Gastrocnemius medialis (tissue), 4 donors: ENCODE results near the gene ADD2. TPM values are rescaled to one million over a fixed set of nuclear protein-coding genes. Genes with fewer than 3 reads are reported as not detected.

Experiments used
- ATAC-seq, 2 donors: fragments of 150-250 bp; one replicate each; pipeline ENCODE4 v1.9.1; 2016
- DNase-seq, 2 donors: peaks; one replicate each; pipeline ENCODE4 v3.0.0-alpha.2; 2019
- H3K27ac ChIP-seq, 4 donors: fragments of 200-600 bp; sonication (generic); 1 replicate in 1 of 4; 2 replicates in 3 of 4; pipeline ENCODE4 v1.5.1; 2016 to 2018; ENCODE audit warnings: mild to moderate bottlenecking in 2 of 4, moderate library complexity in 1 of 4
- H3K27me3 ChIP-seq, 3 donors: fragments of 200-600 bp; sonication (generic) in 2 of 3; 1 replicate in 1 of 3; 2 replicates in 2 of 3; pipeline versions ENCODE4 v1.5.1 to v1.6.0; 2016 to 2019; ENCODE audit warnings: mild to moderate bottlenecking in 1 of 3, moderate library complexity in 1 of 3
- H3K36me3 ChIP-seq, 2 donors: fragments of 200-600 bp; sonication (generic) in 1 of 2; one replicate each; pipeline ENCODE4 v1.5.1; 2017 to 2018
- H3K4me1 ChIP-seq, 2 donors: fragments of 200-600 bp; sonication (generic) in 1 of 2; one replicate each; pipeline ENCODE4 v1.5.1; 2016 to 2017; ENCODE audit warnings: mild to moderate bottlenecking in 2 of 2
- H3K4me3 ChIP-seq, 4 donors: fragments of 200-600 bp; sonication (generic) in 3 of 4; 1 replicate in 1 of 4; 2 replicates in 3 of 4; pipeline ENCODE4 v1.5.1; 2016 to 2019; ENCODE audit warnings: mild to moderate bottlenecking in 2 of 4
- H3K9me3 ChIP-seq, 3 donors: fragments of 200-600 bp; sonication (generic) in 2 of 3; 1 replicate in 1 of 3; 2 replicates in 2 of 3; pipeline ENCODE4 v1.5.1; 2016 to 2019
- POLR2A ChIP-seq, 2 donors: fragments of 450-650 bp; IDR thresholded peaks; one replicate each; pipeline ENCODE4 v1.6.1; 2017; ENCODE audit warnings: antibody characterized with exemption in 2 of 2, mild to moderate bottlenecking in 2 of 2, moderate library complexity in 2 of 2
- in situ Hi-C, 4 donors: fragments of 200-750 bp; cut with MboI; loops; one replicate each; pipeline versions ENCODE4 v1.15.0 to v1.8.0; 2017; ENCODE audit warnings: low sequenced_read_pairs in 4 of 4
- intact Hi-C: fragments of 100-400 bp; cut with DNase I; formaldehyde crosslinking; loops from one replicate; pipeline ENCODE4 v1.15.1; 2023; ENCODE audit warnings: low total_unique reads
- total RNA-seq, 4 donors: library from RNA; depleted of rRNA; stranded (reverse); fragments of >200 nt; gene quantifications; one replicate each; pipeline versions ENCODE4 v1.1.0 to v1.2.3, GENCODE V29; 2016
- TF ChIP-seq, protein P1 (sequence below), 5 experiments: fragments of 450-650 bp in 3 of 5; fragments of 200-600 bp in 2 of 5; sonication (generic) in 2 of 5; IDR thresholded peaks in 4 of 5; conservative IDR thresholded peaks in 1 of 5; 1 replicate in 4 of 5; 2 replicates in 1 of 5; pipeline ENCODE4 v1.5.1; 2016 to 2019; ENCODE audit warnings: antibody characterized with exemption in 5 of 5, mild to moderate bottlenecking in 3 of 5, moderate library complexity in 3 of 5

The ADD2 gene
- total RNA-seq, 4 donors from 2014 or later = 0.20 to 0.75 (median 0.48) TPM

DNA sequence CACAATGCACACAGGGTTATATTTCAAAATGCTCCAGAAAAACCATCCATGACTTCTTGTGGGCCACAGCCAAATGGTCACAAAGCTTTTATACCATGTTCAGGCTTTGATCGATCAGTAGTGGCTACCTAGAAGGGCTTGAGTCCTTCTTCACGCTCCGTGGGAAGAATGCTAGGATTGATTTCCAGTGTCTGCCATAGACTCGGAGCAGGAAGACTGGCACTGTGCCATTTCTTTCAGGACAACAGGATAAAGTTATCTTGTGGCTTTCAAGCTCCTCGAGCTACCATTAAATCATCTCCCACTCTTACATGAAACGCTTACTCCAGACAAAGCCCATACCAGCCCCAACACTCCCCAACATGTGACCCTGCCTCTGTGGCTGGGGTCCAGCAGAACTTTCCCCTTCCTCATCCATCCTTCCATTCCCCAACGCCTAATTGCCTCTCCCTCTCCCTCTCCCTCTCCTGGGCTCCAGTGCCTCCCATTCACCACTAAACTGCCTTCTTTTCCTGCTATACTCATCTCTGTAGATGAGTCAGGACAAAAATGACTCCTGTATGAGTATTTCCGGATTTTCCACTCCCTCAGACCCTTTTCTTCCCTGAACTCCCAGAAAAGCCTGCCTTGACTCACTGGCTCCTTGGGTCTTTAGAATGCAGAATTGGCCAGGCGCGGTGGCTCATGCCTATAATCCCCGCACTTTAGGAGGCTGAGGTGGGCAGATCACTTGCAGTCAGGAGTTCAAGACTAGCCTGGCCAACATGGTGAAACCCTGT lies 40.9 kb downstream of the ADD2 start:
- ATAC-seq (no peak), DNase-seq (no peak)
- Histone ChIP-seq H3K27me3 (no peaks in the 10 kb centered on the region), H3K27ac (no peak overlapping the region), H3K4me1 (no peaks in the 10 kb centered on the region), H3K4me3 (no peak overlapping the region), H3K9me3 (no peaks in the 10 kb centered on the region), H3K36me3 (no peaks in the 10 kb centered on the region)
- intact Hi-C loops = no loop called here
- TF ChIP-seq, protein P1, sequence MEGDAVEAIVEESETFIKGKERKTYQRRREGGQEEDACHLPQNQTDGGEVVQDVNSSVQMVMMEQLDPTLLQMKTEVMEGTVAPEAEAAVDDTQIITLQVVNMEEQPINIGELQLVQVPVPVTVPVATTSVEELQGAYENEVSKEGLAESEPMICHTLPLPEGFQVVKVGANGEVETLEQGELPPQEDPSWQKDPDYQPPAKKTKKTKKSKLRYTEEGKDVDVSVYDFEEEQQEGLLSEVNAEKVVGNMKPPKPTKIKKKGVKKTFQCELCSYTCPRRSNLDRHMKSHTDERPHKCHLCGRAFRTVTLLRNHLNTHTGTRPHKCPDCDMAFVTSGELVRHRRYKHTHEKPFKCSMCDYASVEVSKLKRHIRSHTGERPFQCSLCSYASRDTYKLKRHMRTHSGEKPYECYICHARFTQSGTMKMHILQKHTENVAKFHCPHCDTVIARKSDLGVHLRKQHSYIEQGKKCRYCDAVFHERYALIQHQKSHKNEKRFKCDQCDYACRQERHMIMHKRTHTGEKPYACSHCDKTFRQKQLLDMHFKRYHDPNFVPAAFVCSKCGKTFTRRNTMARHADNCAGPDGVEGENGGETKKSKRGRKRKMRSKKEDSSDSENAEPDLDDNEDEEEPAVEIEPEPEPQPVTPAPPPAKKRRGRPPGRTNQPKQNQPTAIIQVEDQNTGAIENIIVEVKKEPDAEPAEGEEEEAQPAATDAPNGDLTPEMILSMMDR (IDR thresholded peaks at IDR 0.05 in 4 of 5, conservative IDR thresholded peaks at IDR 0.05 in 1 of 5) = no peak
- TF ChIP-seq POLR2A (IDR thresholded peaks at IDR 0.05) = no peak
- in situ Hi-C loops = no loop called here

DNA sequence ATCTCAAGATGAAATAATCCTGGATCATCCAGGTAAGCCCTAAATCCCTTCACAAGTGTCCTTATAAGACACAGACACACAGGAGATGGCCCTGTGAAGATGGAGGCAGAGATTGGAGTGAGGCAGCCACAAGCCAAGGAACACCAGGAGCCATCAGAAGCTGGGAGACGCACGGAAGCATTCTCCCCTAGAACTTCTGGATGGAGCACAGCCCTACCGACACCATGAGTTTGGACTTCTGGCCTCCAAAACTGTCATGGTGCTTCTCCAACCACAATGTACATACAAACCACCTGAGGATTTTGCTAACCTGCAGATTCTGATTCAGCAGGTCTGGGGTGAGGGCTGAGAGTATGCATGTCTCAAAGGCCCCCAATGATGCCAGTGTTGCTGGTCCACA lies 42.5 kb downstream of the ADD2 start:
- TF ChIP-seq, protein P1 (IDR thresholded peaks at IDR 0.05 in 4 of 5, conservative IDR thresholded peaks at IDR 0.05 in 1 of 5) = no peak
- no peak for TF ChIP-seq POLR2A (IDR thresholded peaks at IDR 0.05)
- no peak overlapping the region for H3K4me3 ChIP-seq
- no peaks in the 10 kb centered on the region for H3K27me3 ChIP-seq
- H3K4me1 ChIP-seq = no peaks in the 10 kb centered on the region
- intact Hi-C loops = no loop called here
- no peaks in the 10 kb centered on the region for H3K9me3 ChIP-seq
- ATAC-seq (no peak), DNase-seq (no peak)
- H3K36me3 ChIP-seq = no peaks in the 10 kb centered on the region
- in situ Hi-C loops = no loop called here
- no peak overlapping the region for H3K27ac ChIP-seq

DNA sequence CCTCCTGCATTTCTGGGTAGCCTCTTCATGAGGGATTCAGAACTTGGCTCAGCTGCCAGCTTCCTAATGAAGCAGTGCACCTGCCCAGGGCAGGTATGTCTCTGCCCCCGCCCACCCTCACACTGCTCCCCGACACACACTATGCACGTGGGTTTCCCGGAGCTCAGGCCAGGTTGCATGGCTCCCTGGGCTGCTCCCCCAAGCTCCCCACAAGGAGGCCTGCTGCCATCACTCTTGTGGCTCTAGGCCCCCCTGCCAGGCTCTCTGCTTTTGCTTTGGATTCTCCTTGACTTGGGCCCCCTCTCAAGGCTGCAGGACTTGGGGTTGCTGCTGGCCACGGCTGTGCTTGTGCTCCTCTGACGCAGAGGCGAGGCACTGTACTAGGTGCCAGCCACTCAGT lies 43.6 kb downstream of the ADD2 start:
- DNase-seq (no peak), ATAC-seq (no peak)
- no peak overlapping the region for H3K4me3 ChIP-seq
- no peaks in the 10 kb centered on the region for H3K9me3 ChIP-seq
- H3K27ac ChIP-seq = no peak overlapping the region
- TF ChIP-seq, protein P1 (IDR thresholded peaks at IDR 0.05 in 4 of 5, conservative IDR thresholded peaks at IDR 0.05 in 1 of 5) = no peak
- TF ChIP-seq POLR2A (IDR thresholded peaks at IDR 0.05) = no peak
- in situ Hi-C loops = no loop called here
- no peaks in the 10 kb centered on the region for H3K27me3 ChIP-seq
- H3K4me1 ChIP-seq = no peaks in the 10 kb centered on the region
- H3K36me3 ChIP-seq = no peaks in the 10 kb centered on the region
- intact Hi-C loops = no loop called here

DNA sequence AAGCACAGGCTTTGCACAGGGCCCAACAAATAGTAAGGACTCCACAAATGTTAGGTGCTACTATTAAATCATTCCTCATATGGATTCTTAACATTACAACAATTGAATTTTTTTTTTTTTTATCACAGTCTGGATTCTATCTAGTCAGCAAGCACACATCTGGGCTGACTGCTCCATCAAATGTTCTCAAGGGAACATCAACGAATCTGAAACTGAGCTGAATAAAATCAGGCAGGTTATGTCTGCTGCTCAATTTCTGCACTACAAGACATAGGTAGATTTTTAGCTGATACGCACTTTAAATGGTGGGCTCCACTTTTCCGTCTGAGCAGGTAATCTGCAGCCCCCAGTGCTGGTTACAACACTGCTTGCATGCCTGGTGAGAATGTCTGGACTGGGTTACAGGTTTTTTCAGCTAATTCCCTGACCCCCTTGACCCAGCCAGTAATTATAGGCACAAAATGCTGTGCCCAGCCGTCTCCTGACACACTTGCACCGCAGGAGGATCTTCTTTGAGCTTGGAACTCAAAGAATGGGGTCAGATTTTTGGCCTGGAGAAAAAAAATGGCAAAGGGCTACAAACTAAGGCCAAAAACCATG lies 44.6 kb downstream of the ADD2 start:
- in situ Hi-C loops = no loop called here
- Histone ChIP-seq H3K27ac (no peak overlapping the region), H3K27me3 (no peaks in the 10 kb centered on the region), H3K9me3 (no peaks in the 10 kb centered on the region), H3K36me3 (no peaks in the 10 kb centered on the region), H3K4me3 (no peak overlapping the region), H3K4me1 (no peaks in the 10 kb centered on the region)
- DNase-seq (no peak), ATAC-seq (no peak)
- TF ChIP-seq, protein P1 (IDR thresholded peaks at IDR 0.05 in 4 of 5, conservative IDR thresholded peaks at IDR 0.05 in 1 of 5) = no peak
- TF ChIP-seq POLR2A (IDR thresholded peaks at IDR 0.05) = no peak
- intact Hi-C loops = no loop called here
